ENCODE data around the gene FAM53B.
"Not testable (repeated sequence)": the region's sequence is repeated elsewhere in the genome, so short reads cannot be mapped to it uniquely, and the experiment has no call there.

The FAM53B gene

GRCh38 chr10:124616040-124616835, 127.9 kb downstream of the FAM53B start:
- H3K9me3 ChIP-seq (ENCODE audit: control insufficient read depth, low read length): no peaks in the 10 kb centered on the region
- H3K27me3 ChIP-seq (replicated peaks; ENCODE audit: control insufficient read depth, insufficient read depth, low read length, poor library complexity, severe bottlenecking): no peaks in the 10 kb centered on the region
- no peak for DNase-seq
- no peak overlapping the region for H3K27ac ChIP-seq (ENCODE audit: insufficient read depth, low read length, poor library complexity, severe bottlenecking)
- H3K4me1 ChIP-seq (ENCODE audit: control insufficient read depth, insufficient read depth, low read length, poor library complexity, severe bottlenecking): peaks cover 50% of the 10 kb centered on the region
- no peak overlapping the region for H3K4me3 ChIP-seq (ENCODE audit: insufficient read depth, low read depth, low read length, poor library complexity, severe bottlenecking)
- H3K36me3 ChIP-seq (ENCODE audit: control insufficient read depth, insufficient read depth, low read length): peaks cover 9% of the 10 kb centered on the region

- Histone ChIP-seq H3K36me3 (ENCODE audit: control insufficient read depth, insufficient read depth, low read length) (peaks cover 9% of the 10 kb centered on the region), H3K27me3 (replicated peaks; ENCODE audit: control insufficient read depth, insufficient read depth, low read length, poor library complexity, severe bottlenecking) (no peaks in the 10 kb centered on the region), H3K9me3 (ENCODE audit: control insufficient read depth, low read length) (no peaks in the 10 kb centered on the region), H3K4me3 (ENCODE audit: insufficient read depth, low read depth, low read length, poor library complexity, severe bottlenecking) (no peak overlapping the region), H3K27ac (ENCODE audit: insufficient read depth, low read length, poor library complexity, severe bottlenecking) (no peak overlapping the region), H3K4me1 (ENCODE audit: control insufficient read depth, insufficient read depth, low read length, poor library complexity, severe bottlenecking) (peaks cover 48% of the 10 kb centered on the region)
- DNase-seq: no peak
These were observed 128.9 kb downstream of the FAM53B start for GRCh38 chr10:124615259-124615658.

GRCh38 chr10:124614003-124614659, 130.0 kb downstream of the FAM53B start:
- Histone ChIP-seq H3K4me1 (ENCODE audit: control insufficient read depth, insufficient read depth, low read length, poor library complexity, severe bottlenecking) (peaks cover 41% of the 10 kb centered on the region), H3K9me3 (ENCODE audit: control insufficient read depth, low read length) (no peaks in the 10 kb centered on the region), H3K27ac (ENCODE audit: insufficient read depth, low read length, poor library complexity, severe bottlenecking) (no peak overlapping the region), H3K27me3 (replicated peaks; ENCODE audit: control insufficient read depth, insufficient read depth, low read length, poor library complexity, severe bottlenecking) (no peaks in the 10 kb centered on the region), H3K36me3 (ENCODE audit: control insufficient read depth, insufficient read depth, low read length) (peaks cover 9% of the 10 kb centered on the region), H3K4me3 (ENCODE audit: insufficient read depth, low read depth, low read length, poor library complexity, severe bottlenecking) (no peak overlapping the region)
- no peak for DNase-seq

GRCh38 chr10:124612611-124613498, 131.3 kb downstream of the FAM53B start:
- no peak for DNase-seq

GRCh38 chr10:124611738-124612137, 132.4 kb downstream of the FAM53B start:
- Histone ChIP-seq H3K4me3 (ENCODE audit: insufficient read depth, low read depth, low read length, poor library complexity, severe bottlenecking) (no peak overlapping the region), H3K36me3 (ENCODE audit: control insufficient read depth, insufficient read depth, low read length) (no peaks in the 10 kb centered on the region), H3K9me3 (ENCODE audit: control insufficient read depth, low read length) (no peaks in the 10 kb centered on the region), H3K4me1 (ENCODE audit: control insufficient read depth, insufficient read depth, low read length, poor library complexity, severe bottlenecking) (peaks cover 33% of the 10 kb centered on the region), H3K27ac (ENCODE audit: insufficient read depth, low read length, poor library complexity, severe bottlenecking) (peak overlapping the region; percentile 55), H3K27me3 (replicated peaks; ENCODE audit: control insufficient read depth, insufficient read depth, low read length, poor library complexity, severe bottlenecking) (no peaks in the 10 kb centered on the region)
- peak; percentile 22 to 34 (median 23) for DNase-seq

More at GRCh38 chr10:124612611-124613498, 131.3 kb downstream of the FAM53B start:
- Histone ChIP-seq H3K27me3 (replicated peaks; ENCODE audit: control insufficient read depth, insufficient read depth, low read length, poor library complexity, severe bottlenecking) (no peaks in the 10 kb centered on the region), H3K9me3 (ENCODE audit: control insufficient read depth, low read length) (no peaks in the 10 kb centered on the region), H3K36me3 (ENCODE audit: control insufficient read depth, insufficient read depth, low read length) (peaks cover 9% of the 10 kb centered on the region), H3K27ac (ENCODE audit: insufficient read depth, low read length, poor library complexity, severe bottlenecking) (peak overlapping the region; percentile 55), H3K4me3 (ENCODE audit: insufficient read depth, low read depth, low read length, poor library complexity, severe bottlenecking) (no peak overlapping the region), H3K4me1 (ENCODE audit: control insufficient read depth, insufficient read depth, low read length, poor library complexity, severe bottlenecking) (peaks cover 33% of the 10 kb centered on the region)

- Histone ChIP-seq H3K27ac (ENCODE audit: insufficient read depth, low read length, poor library complexity, severe bottlenecking) (peak overlapping the region; percentile 55), H3K4me1 (ENCODE audit: control insufficient read depth, insufficient read depth, low read length, poor library complexity, severe bottlenecking) (peaks cover 33% of the 10 kb centered on the region)
- not testable (repeated sequence) for H3K36me3 ChIP-seq (ENCODE audit: control insufficient read depth, insufficient read depth, low read length); DNase-seq; H3K9me3 ChIP-seq (ENCODE audit: control insufficient read depth, low read length); H3K27me3 ChIP-seq (replicated peaks; ENCODE audit: control insufficient read depth, insufficient read depth, low read length, poor library complexity, severe bottlenecking); H3K4me3 ChIP-seq (ENCODE audit: insufficient read depth, low read depth, low read length, poor library complexity, severe bottlenecking)
These were observed 133.3 kb downstream of the FAM53B start for GRCh38 chr10:124610851-124611250.

- DNase-seq; H3K36me3 ChIP-seq (ENCODE audit: control insufficient read depth, insufficient read depth, low read length): not testable (repeated sequence)
These were observed 134.0 kb downstream of the FAM53B start for GRCh38 chr10:124610186-124610585.

GRCh38 chr10:124609698-124610097, 134.5 kb downstream of the FAM53B start:
- DNase-seq: no peak
- Histone ChIP-seq H3K4me3 (ENCODE audit: insufficient read depth, low read depth, low read length, poor library complexity, severe bottlenecking) (no peak overlapping the region), H3K27me3 (replicated peaks; ENCODE audit: control insufficient read depth, insufficient read depth, low read length, poor library complexity, severe bottlenecking) (no peaks in the 10 kb centered on the region), H3K27ac (ENCODE audit: insufficient read depth, low read length, poor library complexity, severe bottlenecking) (no peak overlapping the region), H3K4me1 (ENCODE audit: control insufficient read depth, insufficient read depth, low read length, poor library complexity, severe bottlenecking) (peaks cover 33% of the 10 kb centered on the region), H3K36me3 (ENCODE audit: control insufficient read depth, insufficient read depth, low read length) (no peaks in the 10 kb centered on the region), H3K9me3 (ENCODE audit: control insufficient read depth, low read length) (no peaks in the 10 kb centered on the region)

More at GRCh38 chr10:124610186-124610585, 134.0 kb downstream of the FAM53B start:
- H3K27ac ChIP-seq (ENCODE audit: insufficient read depth, low read length, poor library complexity, severe bottlenecking); H3K9me3 ChIP-seq (ENCODE audit: control insufficient read depth, low read length); H3K27me3 ChIP-seq (replicated peaks; ENCODE audit: control insufficient read depth, insufficient read depth, low read length, poor library complexity, severe bottlenecking); H3K4me3 ChIP-seq (ENCODE audit: insufficient read depth, low read depth, low read length, poor library complexity, severe bottlenecking): not testable (repeated sequence)
- peaks cover 33% of the 10 kb centered on the region for H3K4me1 ChIP-seq (ENCODE audit: control insufficient read depth, insufficient read depth, low read length, poor library complexity, severe bottlenecking)

GRCh38 chr10:124608093-124608721, 136.0 kb downstream of the FAM53B start:
- H3K36me3 ChIP-seq (ENCODE audit: control insufficient read depth, insufficient read depth, low read length): no peaks in the 10 kb centered on the region
- H3K4me1 ChIP-seq (ENCODE audit: control insufficient read depth, insufficient read depth, low read length, poor library complexity, severe bottlenecking): peaks cover 23% of the 10 kb centered on the region
- no peak for DNase-seq
- no peaks in the 10 kb centered on the region for H3K9me3 ChIP-seq (ENCODE audit: control insufficient read depth, low read length)
- no peak overlapping the region for H3K27ac ChIP-seq (ENCODE audit: insufficient read depth, low read length, poor library complexity, severe bottlenecking)
- H3K4me3 ChIP-seq (ENCODE audit: insufficient read depth, low read depth, low read length, poor library complexity, severe bottlenecking): no peak overlapping the region
- no peaks in the 10 kb centered on the region for H3K27me3 ChIP-seq (replicated peaks; ENCODE audit: control insufficient read depth, insufficient read depth, low read length, poor library complexity, severe bottlenecking)
